ENCODE measurements around the gene PYGB. TPM values are rescaled to one million over a fixed set of nuclear protein-coding genes. Genes with fewer than 3 reads are reported as not detected.
A peak's percentile ranks its signal among the peaks of the same experiment; 100 is the strongest.

The PYGB gene
- total RNA-seq, 1 experiment from 2014 or later = 220 TPM

GRCh38 chr20:25253606-25254275 lies 5.9 kb downstream of the PYGB start:
- intact Hi-C loops (cut with micrococcal nuclease; ENCODE audit: unreplicated experiment) = no loop called here
- peak overlapping the region in 1 of 2 experiments; percentile 21; a peak in 2 of 4 replicates for H3K4me3 ChIP-seq (ENCODE audit: low read depth in 2 of 2, low read length in 2 of 2)
- H3K4me1 ChIP-seq (ENCODE audit: control insufficient read depth, insufficient read depth, low read length) = peaks cover 65% of the 10 kb centered on the region
- DNase-seq (ENCODE audit: low read depth, low spot score) (no peak), ATAC-seq (no peak)
- H3K27me3 ChIP-seq (ENCODE audit: control insufficient read depth, insufficient read depth, low read length) = no peaks in the 10 kb centered on the region
- H3K27ac ChIP-seq (ENCODE audit: low read length) = peak overlapping the region; percentile 75; the same call in 1 of the 2 replicates
- no TSS peak for BruUV-seq (replicated peaks)
- ChIA-PET POLR2A (interaction anchor here (0.6 to 0.8 kb wide), 2 partner anchors 21 to 24 kb away, joined by 3 to 5 read pairs; no protein-coding TSS in a partner anchor), CTCF (no interaction called here)
- in situ Hi-C loops (cut with HindIII; ENCODE audit: low pct_unique_long_range_greater_than_20kb, low sequenced_read_pairs) = no loop called here
- no peaks in the 10 kb centered on the region for H3K9me3 ChIP-seq (ENCODE audit: control insufficient read depth, insufficient read depth, low read depth, low read length)
- TF ChIP-seq CTCF (IDR thresholded peaks at IDR 0.05) = no peak
- TF ChIP-seq REST (IDR thresholded peaks at IDR 0.05; ENCODE audit: insufficient read depth in 1 of 2, low read depth in 2 of 2, low read length in 1 of 2) = no peak
- no peak for TF ChIP-seq TCF7L2 (IDR thresholded peaks at IDR 0.05; ENCODE audit: low read depth, low read length)
- no peak for TF ChIP-seq SIN3A (IDR thresholded peaks at IDR 0.05; ENCODE audit: borderline replicate concordance, insufficient read depth, low read depth, low read length)
- TF ChIP-seq POLR2AphosphoS5 (IDR thresholded peaks at IDR 0.05; ENCODE audit: low read depth, low read length) = no peak
- H3K36me3 ChIP-seq (ENCODE audit: control insufficient read depth, insufficient read depth, low read length) = peaks cover 4% of the 10 kb centered on the region

GRCh38 chr20:25254571-25254970 lies 6.7 kb downstream of the PYGB start:
- no peaks in the 10 kb centered on the region for H3K9me3 ChIP-seq (ENCODE audit: control insufficient read depth, insufficient read depth, low read depth, low read length)
- ATAC-seq (no peak), DNase-seq (ENCODE audit: low read depth, low spot score) (no peak)
- peak overlapping the region; percentile 75 for H3K27ac ChIP-seq (ENCODE audit: low read length)
- H3K36me3 ChIP-seq (ENCODE audit: control insufficient read depth, insufficient read depth, low read length) = peaks cover 5% of the 10 kb centered on the region
- H3K4me3 ChIP-seq (ENCODE audit: low read depth in 2 of 2, low read length in 2 of 2) = no peak overlapping the region; a peak in 1 of 4 replicates
- no TSS peak for BruUV-seq (replicated peaks)
- in situ Hi-C loops (cut with HindIII; ENCODE audit: low pct_unique_long_range_greater_than_20kb, low sequenced_read_pairs) (no loop called here), intact Hi-C loops (cut with micrococcal nuclease; ENCODE audit: unreplicated experiment) (no loop called here)
- ChIA-PET POLR2A (interaction anchor here (0.6 kb wide), 1 partner anchor 22 kb away, joined by 3 read pairs; no protein-coding TSS in a partner anchor), CTCF (no interaction called here)
- peaks cover 65% of the 10 kb centered on the region for H3K4me1 ChIP-seq (ENCODE audit: control insufficient read depth, insufficient read depth, low read length)
- H3K27me3 ChIP-seq (ENCODE audit: control insufficient read depth, insufficient read depth, low read length) = no peaks in the 10 kb centered on the region
- no peak for TF ChIP-seq TCF7L2 (IDR thresholded peaks at IDR 0.05; ENCODE audit: low read depth, low read length)
- no peak for TF ChIP-seq REST (IDR thresholded peaks at IDR 0.05; ENCODE audit: insufficient read depth in 1 of 2, low read depth in 2 of 2, low read length in 1 of 2)
- no peak for TF ChIP-seq POLR2AphosphoS5 (IDR thresholded peaks at IDR 0.05; ENCODE audit: low read depth, low read length)
- no peak for TF ChIP-seq CTCF (IDR thresholded peaks at IDR 0.05)
- no peak for TF ChIP-seq SIN3A (IDR thresholded peaks at IDR 0.05; ENCODE audit: borderline replicate concordance, insufficient read depth, low read depth, low read length)

Measured in Panc1 (cell line).